22Rv1 (cell line): ENCODE data around the gene AMBN.

ENCODE experiments used
- ZFX ChIP-seq: fragments of 450-650 bp; IDR thresholded peaks from 2 replicates; pipeline ENCODE4 v1.6.1; 2017; ENCODE audit warnings: antibody characterized with exemption, borderline replicate concordance
- TF ChIP-seq, protein P1 (sequence below): fragments of 450-650 bp; IDR thresholded peaks from 2 replicates; pipeline ENCODE4 v1.5.1; 2017; ENCODE audit warnings: mild to moderate bottlenecking

DNA sequence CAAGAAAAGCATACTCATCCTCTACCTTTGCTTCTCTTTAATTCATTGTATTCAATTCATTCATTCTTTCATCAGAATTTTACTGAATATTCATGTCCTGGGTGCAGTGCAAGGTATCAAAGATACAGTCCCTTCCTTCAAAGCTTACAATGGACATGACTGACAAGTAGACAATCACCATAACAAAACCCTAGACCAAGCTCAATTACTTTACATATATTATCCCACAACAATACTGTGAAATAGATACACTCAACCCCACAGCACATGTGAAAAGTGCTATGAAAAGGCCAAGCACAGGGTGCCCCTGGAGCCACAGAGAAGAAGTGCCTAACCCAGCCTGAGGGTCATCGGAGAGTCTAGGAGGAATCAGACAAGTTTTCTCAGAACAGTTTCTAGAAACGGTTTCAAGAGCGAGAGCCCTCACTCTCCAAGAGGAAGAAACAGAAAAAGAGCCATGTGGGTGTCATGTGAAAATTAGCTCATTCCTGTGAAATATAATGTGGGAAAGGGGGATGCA lies 15.3 kb downstream of the AMBN start:
- TF ChIP-seq, protein P1, sequence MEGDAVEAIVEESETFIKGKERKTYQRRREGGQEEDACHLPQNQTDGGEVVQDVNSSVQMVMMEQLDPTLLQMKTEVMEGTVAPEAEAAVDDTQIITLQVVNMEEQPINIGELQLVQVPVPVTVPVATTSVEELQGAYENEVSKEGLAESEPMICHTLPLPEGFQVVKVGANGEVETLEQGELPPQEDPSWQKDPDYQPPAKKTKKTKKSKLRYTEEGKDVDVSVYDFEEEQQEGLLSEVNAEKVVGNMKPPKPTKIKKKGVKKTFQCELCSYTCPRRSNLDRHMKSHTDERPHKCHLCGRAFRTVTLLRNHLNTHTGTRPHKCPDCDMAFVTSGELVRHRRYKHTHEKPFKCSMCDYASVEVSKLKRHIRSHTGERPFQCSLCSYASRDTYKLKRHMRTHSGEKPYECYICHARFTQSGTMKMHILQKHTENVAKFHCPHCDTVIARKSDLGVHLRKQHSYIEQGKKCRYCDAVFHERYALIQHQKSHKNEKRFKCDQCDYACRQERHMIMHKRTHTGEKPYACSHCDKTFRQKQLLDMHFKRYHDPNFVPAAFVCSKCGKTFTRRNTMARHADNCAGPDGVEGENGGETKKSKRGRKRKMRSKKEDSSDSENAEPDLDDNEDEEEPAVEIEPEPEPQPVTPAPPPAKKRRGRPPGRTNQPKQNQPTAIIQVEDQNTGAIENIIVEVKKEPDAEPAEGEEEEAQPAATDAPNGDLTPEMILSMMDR: no peak
- TF ChIP-seq ZFX: no peak
